Upper lobe of left lung (tissue), 6 donors: Measurements from ENCODE around the gene VSTM2L. TPM values are rescaled to one million over a fixed set of nuclear protein-coding genes. Genes with fewer than 3 reads are reported as not detected.
A peak's percentile ranks its signal among the peaks of the same experiment; 100 is the strongest.
"Not testable (repeated sequence)": the region's sequence is repeated elsewhere in the genome, so short reads cannot be mapped to it uniquely, and the experiment has no call there.

Source experiments
- ATAC-seq, 2 donors: fragments of 200-7000 bp; cut with Tn5 transposase; one replicate each; pipeline ENCODE4 v1.9.1; 2022; ENCODE audit warnings: mild to moderate bottlenecking in 2 of 2, moderate library complexity in 2 of 2; ENCODE audit not compliant: low FRiP score in 2 of 2
- DNase-seq, 2 donors: peaks; one replicate each; pipeline ENCODE4 v3.0.0-alpha.2; 2019 to 2020
- H3K27ac ChIP-seq, 4 donors: fragments of 200-600 bp; sonication (generic); one replicate each; pipeline ENCODE4 v1.5.1; 2016 to 2019
- H3K27me3 ChIP-seq, 4 donors: fragments of 200-600 bp; sonication (generic); one replicate each; pipeline ENCODE4 v1.5.1; 2017 to 2019
- H3K36me3 ChIP-seq, 4 donors: fragments of 200-600 bp; sonication (generic); one replicate each; pipeline ENCODE4 v1.5.1; 2016 to 2019
- H3K4me1 ChIP-seq, 4 donors: fragments of 200-600 bp; sonication (generic); one replicate each; pipeline ENCODE4 v1.5.1; 2018 to 2019
- H3K4me3 ChIP-seq, 4 donors: fragments of 200-600 bp; sonication (generic); one replicate each; pipeline ENCODE4 v1.5.1; 2017 to 2019; ENCODE audit warnings: mild to moderate bottlenecking in 2 of 4, moderate library complexity in 1 of 4
- H3K9me3 ChIP-seq, 4 donors: fragments of 200-600 bp; sonication (generic); one replicate each; pipeline ENCODE4 v1.5.1; 2018 to 2019
- CTCF ChIP-seq, 6 experiments: fragments of 450-650 bp in 4 of 6; fragments of 200-600 bp in 2 of 6; sonication (generic) in 2 of 6; IDR thresholded peaks; one replicate each; pipeline ENCODE4 v1.5.1; 2016 to 2019; ENCODE audit warnings: antibody characterized with exemption in 6 of 6
- EP300 ChIP-seq, 4 donors: sonication (generic); formaldehyde crosslinking; IDR thresholded peaks; one replicate each; pipeline ENCODE4 v1.5.1; 2017; ENCODE audit warnings: antibody characterized with exemption in 4 of 4, control low read depth in 2 of 4
- POLR2A ChIP-seq, 4 donors: fragments of 450-650 bp; IDR thresholded peaks; one replicate each; pipeline ENCODE4 v1.5.1; 2016 to 2017; ENCODE audit warnings: antibody characterized with exemption in 4 of 4, mild to moderate bottlenecking in 2 of 4
- POLR2AphosphoS5 ChIP-seq, 2 donors: sonication (generic); formaldehyde crosslinking; IDR thresholded peaks; one replicate each; pipeline ENCODE4 v1.5.1; 2017; ENCODE audit warnings: antibody characterized with exemption in 2 of 2
- WGBS, 2 donors: methylation state at CpG; one replicate each; pipeline ENCODE4 v1.1.5; 2017 to 2018; 5-methylcytosine and 5-hydroxymethylcytosine counted together
- total RNA-seq, 6 donors: library from RNA; depleted of rRNA in 4 of 6; stranded (reverse); fragments of >200 nt in 4 of 6; gene quantifications; one replicate each; pipeline versions ENCODE4 v1.1.0 to v1.2.1, GENCODE V29; 2016 to 2021
- donor health status: DM: no; HTN: no; CAD: no; lungs with moderate emphysema.
- donor health status: DM: no; HTN: yes; CAD: no; lungs with severe emphysema.

VSTM2L gene
- total RNA-seq, 6 donors from 2014 or later, result 1.0 to 47.2 (median 24.8) TPM

GRCh38 chr20:37956107-37956585, 53.2 kb downstream of the VSTM2L start:
- Histone ChIP-seq H3K9me3 (no peaks in the 10 kb centered on the region), H3K27ac (no peak overlapping the region), H3K4me3 (no peak overlapping the region), H3K27me3 (no peaks in the 10 kb centered on the region), H3K4me1 (no peaks in the 10 kb centered on the region), H3K36me3 (no peaks in the 10 kb centered on the region)
- 30 to 35% methylated on average over 3 of the region's 3 CpGs for WGBS, 2 donors
- ATAC-seq (no peak), DNase-seq (peak in 1 of 2 donors; percentile 5)
- TF ChIP-seq POLR2AphosphoS5 (IDR thresholded peaks at IDR 0.05), result no peak
- TF ChIP-seq CTCF (IDR thresholded peaks at IDR 0.05), result no peak
- no peak for TF ChIP-seq POLR2A (IDR thresholded peaks at IDR 0.05)
- no peak for TF ChIP-seq EP300 (IDR thresholded peaks at IDR 0.05)

GRCh38 chr20:37958856-37959520, 56.1 kb downstream of the VSTM2L start:
- TF ChIP-seq EP300 (IDR thresholded peaks at IDR 0.05) (no peak), POLR2AphosphoS5 (IDR thresholded peaks at IDR 0.05) (no peak), POLR2A (IDR thresholded peaks at IDR 0.05) (no peak), CTCF (IDR thresholded peaks at IDR 0.05) (no peak)
- WGBS, 2 donors, result 91 to 97% methylated on average over 2 of the region's 2 CpGs
- Histone ChIP-seq H3K27me3 (no peaks in the 10 kb centered on the region), H3K4me3 (no peak overlapping the region), H3K9me3 (no peaks in the 10 kb centered on the region), H3K4me1 (no peaks in the 10 kb centered on the region), H3K36me3 (no peaks in the 10 kb centered on the region), H3K27ac (no peak overlapping the region)
- ATAC-seq, result no peak
- peak in 1 of 2 donors; percentile 2 for DNase-seq

GRCh38 chr20:37961066-37961465, 58.1 kb downstream of the VSTM2L start:
- WGBS, 2 donors, result 77 to 80% methylated on average over 1 of the region's 1 CpG
- no peak for DNase-seq
- no peak overlapping the region for H3K27ac ChIP-seq
- no peak for TF ChIP-seq POLR2AphosphoS5 (IDR thresholded peaks at IDR 0.05)
- TF ChIP-seq POLR2A (IDR thresholded peaks at IDR 0.05), result no peak
- no peak for TF ChIP-seq CTCF (IDR thresholded peaks at IDR 0.05)
- TF ChIP-seq EP300 (IDR thresholded peaks at IDR 0.05), result no peak
- H3K4me3 ChIP-seq, result no peak overlapping the region
- H3K36me3 ChIP-seq, result no peaks in the 10 kb centered on the region
- no peaks in the 10 kb centered on the region for H3K27me3 ChIP-seq
- no peak for ATAC-seq
- no peaks in the 10 kb centered on the region for H3K4me1 ChIP-seq
- H3K9me3 ChIP-seq, result no peaks in the 10 kb centered on the region

- H3K4me1 ChIP-seq, H3K4me3 ChIP-seq, H3K36me3 ChIP-seq, H3K27ac ChIP-seq, ATAC-seq, H3K27me3 ChIP-seq, H3K9me3 ChIP-seq, DNase-seq: not testable (repeated sequence)
- 89 to 95% methylated on average over 2 of the region's 2 CpGs for whole genome bisulfite sequencing, 2 donors
These were observed 60.6 kb downstream of the VSTM2L start for GRCh38 chr20:37963483-37963882.

- Histone ChIP-seq H3K4me1 (no peaks in the 10 kb centered on the region), H3K27ac (no peak overlapping the region), H3K27me3 (no peaks in the 10 kb centered on the region), H3K9me3 (peaks cover 0 to 5% (median 2%) of the 10 kb centered on the region in 4 donors), H3K4me3 (no peak overlapping the region), H3K36me3 (no peaks in the 10 kb centered on the region)
- TF ChIP-seq POLR2A (IDR thresholded peaks at IDR 0.05) (no peak), CTCF (IDR thresholded peaks at IDR 0.05) (no peak), EP300 (IDR thresholded peaks at IDR 0.05) (no peak), POLR2AphosphoS5 (IDR thresholded peaks at IDR 0.05) (no peak)
- ATAC-seq (no peak), DNase-seq (no peak)
- 47 to 84% methylated on average over 3 to 6 of the region's 6 CpGs for WGBS, 2 donors
These were observed 66.0 kb downstream of the VSTM2L start for GRCh38 chr20:37968841-37969401.
